Mesenchymal stem cell (in vitro differentiated cells and primary cell): ENCODE measurements around the gene TNFSF9.

Experiments
- DNase-seq: peaks from one replicate; pipeline ENCODE4 v3.0.0-alpha.2; 2013
- H2AFZ ChIP-seq: one replicate; pipeline ENCODE4 v1.6.1; 2013; ENCODE audit warnings: low read depth, mild to moderate bottlenecking, control low read depth, inconsistent platforms, low read length, moderate library complexity
- H2AK5ac ChIP-seq: 2 replicates; pipeline ENCODE4 v1.6.1; 2013; ENCODE audit warnings: low read length, moderate library complexity, mild to moderate bottlenecking, inconsistent platforms; ENCODE audit not compliant: severe bottlenecking
- H2BK120ac ChIP-seq: one replicate; pipeline ENCODE4 v1.6.1; 2013; ENCODE audit warnings: low read depth, mild to moderate bottlenecking, inconsistent platforms, low read length, moderate library complexity
- H2BK12ac ChIP-seq, 2 experiments: one replicate each; pipeline ENCODE4 v1.6.1; 2013; ENCODE audit warnings: inconsistent platforms in 2 of 2, low read length in 2 of 2, mild to moderate bottlenecking in 2 of 2, moderate library complexity in 2 of 2, control low read depth in 1 of 2
- H2BK15ac ChIP-seq: one replicate; pipeline ENCODE4 v1.6.1; 2013; ENCODE audit warnings: mild to moderate bottlenecking, low read depth, inconsistent platforms; ENCODE audit not compliant: poor library complexity, severe bottlenecking
- H2BK5ac ChIP-seq: 2 replicates; pipeline ENCODE4 v1.6.1; 2013; ENCODE audit warnings: low read depth, mild to moderate bottlenecking, low read length, control low read depth, inconsistent platforms; ENCODE audit not compliant: poor library complexity, severe bottlenecking
- H3K14ac ChIP-seq, 2 experiments: one replicate each; pipeline ENCODE4 v1.6.1; 2013; ENCODE audit warnings: inconsistent platforms in 2 of 2, low read length in 2 of 2, control low read depth in 1 of 2, mild to moderate bottlenecking in 1 of 2, moderate library complexity in 1 of 2
- H3K18ac ChIP-seq, 2 experiments: one replicate each; pipeline ENCODE4 v1.6.1; 2013; ENCODE audit warnings: inconsistent platforms in 2 of 2, low read length in 2 of 2, control low read depth in 1 of 2, low read depth in 1 of 2, mild to moderate bottlenecking in 1 of 2
- H3K23ac ChIP-seq, 2 experiments: one replicate each; pipeline ENCODE4 v1.6.1; 2013; ENCODE audit warnings: inconsistent platforms in 2 of 2, low read length in 2 of 2, mild to moderate bottlenecking in 2 of 2, moderate library complexity in 2 of 2, control low read depth in 1 of 2
- H3K27ac ChIP-seq: 2 replicates; pipeline ENCODE4 v1.5.1; 2013; ENCODE audit warnings: mild to moderate bottlenecking, moderate library complexity, low read length, control low read depth, inconsistent platforms; ENCODE audit not compliant: poor library complexity, severe bottlenecking
- H3K27me3 ChIP-seq, 2 experiments: 2 replicates each; pipeline versions ENCODE4 v1.6.1 to v1.7.0; 2013; ENCODE audit warnings: low read length in 2 of 2, mild to moderate bottlenecking in 2 of 2, moderate library complexity in 2 of 2, control low read depth in 1 of 2, inconsistent platforms in 1 of 2; ENCODE audit not compliant: control insufficient read depth in 1 of 2, insufficient read depth in 1 of 2
- H3K36me3 ChIP-seq, 2 experiments: 2 replicates each; pipeline versions ENCODE4 v1.6.1 to v1.7.0; 2013; ENCODE audit warnings: low read length in 2 of 2, control low read depth in 1 of 2, inconsistent platforms in 1 of 2, low read depth in 1 of 2, mild to moderate bottlenecking in 1 of 2; ENCODE audit not compliant: insufficient read depth in 2 of 2, control insufficient read depth in 1 of 2
- H3K4ac ChIP-seq, 2 experiments: one replicate each; pipeline ENCODE4 v1.6.1; 2013; ENCODE audit warnings: inconsistent platforms in 2 of 2, low read length in 2 of 2, mild to moderate bottlenecking in 2 of 2, moderate library complexity in 2 of 2, control low read depth in 1 of 2, low read depth in 1 of 2
- H3K4me1 ChIP-seq: 2 replicates; pipeline ENCODE4 v1.6.1; 2013; ENCODE audit warnings: low read depth, low read length, control low read depth; ENCODE audit not compliant: control insufficient read depth, insufficient read depth
- H3K4me2 ChIP-seq: 2 replicates; pipeline ENCODE4 v1.6.1; 2013; ENCODE audit warnings: low read length, mild to moderate bottlenecking, inconsistent platforms; ENCODE audit not compliant: poor library complexity, severe bottlenecking
- H3K4me3 ChIP-seq, 2 experiments: 2 replicates each; pipeline versions ENCODE4 v1.5.1 to v1.7.0; 2013; ENCODE audit warnings: low read length in 2 of 2, mild to moderate bottlenecking in 2 of 2, control low read depth in 1 of 2, low read depth in 1 of 2; ENCODE audit not compliant: insufficient read depth in 1 of 2
- H3K79me1 ChIP-seq: replicated peaks from 2 replicates; pipeline ENCODE4 v1.6.1; 2013; ENCODE audit warnings: mild to moderate bottlenecking, control low read depth, low read length, inconsistent platforms; ENCODE audit not compliant: poor library complexity, severe bottlenecking
- H3K9ac ChIP-seq: 2 replicates; pipeline ENCODE4 v1.7.0; 2013; ENCODE audit warnings: mild to moderate bottlenecking, low read length, moderate library complexity
- H3K9me3 ChIP-seq: 2 replicates; pipeline ENCODE4 v1.7.0; 2013; ENCODE audit warnings: mild to moderate bottlenecking, low read length; ENCODE audit not compliant: control insufficient read depth
- H4K8ac ChIP-seq: one replicate; pipeline ENCODE4 v1.6.1; 2013; ENCODE audit warnings: inconsistent platforms, mild to moderate bottlenecking, low read length, moderate library complexity
- H4K91ac ChIP-seq: one replicate; pipeline ENCODE4 v1.6.1; 2013; ENCODE audit warnings: mild to moderate bottlenecking, low read length, inconsistent platforms
- WGBS: methylation state at CpG from one replicate; pipeline ENCODE4 v1.1.7; 2013; ENCODE audit warnings: mixed read lengths; 5-methylcytosine and 5-hydroxymethylcytosine counted together

Gene TNFSF9

GRCh38 chr19:6509118-6509971, 21.5 kb upstream of the TNFSF9 start:
- Histone ChIP-seq H3K27ac (no peak overlapping the region), H3K79me1 (no peaks in the 10 kb centered on the region), H3K14ac (no peak overlapping the region), H2BK15ac (no peak overlapping the region), H4K8ac (no peak overlapping the region), H3K9me3 (no peaks in the 10 kb centered on the region), H3K4me1 (peaks cover 6% of the 10 kb centered on the region), H3K23ac (no peak overlapping the region), H2BK12ac (no peak overlapping the region), H3K4me3 (no peak overlapping the region), H4K91ac (no peak overlapping the region), H3K18ac (no peak overlapping the region), H2BK5ac (no peak overlapping the region), H3K36me3 (no peaks in the 10 kb centered on the region), H3K27me3 (no peaks in the 10 kb centered on the region), H2AK5ac (no peak overlapping the region), H3K4me2 (no peak overlapping the region), H3K9ac (no peak overlapping the region), H2BK120ac (no peak overlapping the region), H2AFZ (no peak overlapping the region), H3K4ac (no peak overlapping the region)
- 84% methylated on average over 17 of the region's 20 CpGs for WGBS
- DNase-seq, result no peak

- H3K9me3 ChIP-seq, result no peaks in the 10 kb centered on the region
- H3K4ac ChIP-seq, result no peak overlapping the region
- no peaks in the 10 kb centered on the region for H3K27me3 ChIP-seq
- no peak overlapping the region for H2BK15ac ChIP-seq
- H3K14ac ChIP-seq, result no peak overlapping the region
- no peak overlapping the region for H2BK5ac ChIP-seq
- H3K23ac ChIP-seq, result no peak overlapping the region
- no peak overlapping the region for H4K8ac ChIP-seq
- no peak for DNase-seq
- no peak overlapping the region for H3K9ac ChIP-seq
- no peak overlapping the region for H2BK120ac ChIP-seq
- H3K4me1 ChIP-seq, result peaks cover 9% of the 10 kb centered on the region
- no peak overlapping the region for H4K91ac ChIP-seq
- H3K36me3 ChIP-seq, result no peaks in the 10 kb centered on the region
- no peak overlapping the region for H3K27ac ChIP-seq
- H3K4me2 ChIP-seq, result no peak overlapping the region
- H2AFZ ChIP-seq, result no peak overlapping the region
- no peak overlapping the region for H2AK5ac ChIP-seq
- H2BK12ac ChIP-seq, result no peak overlapping the region
- WGBS, result 85% methylated on average over 7 of the region's 7 CpGs
- H3K79me1 ChIP-seq, result no peaks in the 10 kb centered on the region
- no peak overlapping the region for H3K18ac ChIP-seq
- no peak overlapping the region for H3K4me3 ChIP-seq
Measured at GRCh38 chr19:6510618-6511017, 20.2 kb upstream of the TNFSF9 start.

GRCh38 chr19:6514089-6514488, 16.7 kb upstream of the TNFSF9 start:
- H2BK120ac ChIP-seq, result no peak overlapping the region
- no peak overlapping the region for H2BK5ac ChIP-seq
- no peak overlapping the region for H3K14ac ChIP-seq
- no peak overlapping the region for H3K4me2 ChIP-seq
- peak overlapping the region; percentile 56 for H3K27ac ChIP-seq
- H2BK15ac ChIP-seq, result no peak overlapping the region
- DNase-seq, result no peak
- H2AK5ac ChIP-seq, result peak overlapping the region; percentile 6
- H3K9me3 ChIP-seq, result no peaks in the 10 kb centered on the region
- H3K4ac ChIP-seq, result no peak overlapping the region
- H3K18ac ChIP-seq, result no peak overlapping the region
- H4K91ac ChIP-seq, result no peak overlapping the region
- no peaks in the 10 kb centered on the region for H3K36me3 ChIP-seq
- peaks cover 2% of the 10 kb centered on the region for H3K79me1 ChIP-seq
- no peak overlapping the region for H3K23ac ChIP-seq
- no peak overlapping the region for H2AFZ ChIP-seq
- WGBS, result 82% methylated on average over 9 of the region's 9 CpGs
- H4K8ac ChIP-seq, result no peak overlapping the region
- H3K27me3 ChIP-seq, result no peaks in the 10 kb centered on the region
- H2BK12ac ChIP-seq, result no peak overlapping the region
- H3K4me3 ChIP-seq, result no peak overlapping the region
- peaks cover 21% of the 10 kb centered on the region for H3K4me1 ChIP-seq
- no peak overlapping the region for H3K9ac ChIP-seq

GRCh38 chr19:6514926-6515544, 15.8 kb upstream of the TNFSF9 start:
- no peaks in the 10 kb centered on the region for H3K9me3 ChIP-seq
- no peak for DNase-seq
- H3K79me1 ChIP-seq, result peaks cover 2% of the 10 kb centered on the region
- no peak overlapping the region for H3K4me2 ChIP-seq
- H3K27me3 ChIP-seq, result no peaks in the 10 kb centered on the region
- no peak overlapping the region for H4K8ac ChIP-seq
- H3K9ac ChIP-seq, result no peak overlapping the region
- no peaks in the 10 kb centered on the region for H3K36me3 ChIP-seq
- no peak overlapping the region for H2BK15ac ChIP-seq
- H2AFZ ChIP-seq, result no peak overlapping the region
- H3K23ac ChIP-seq, result no peak overlapping the region
- H3K18ac ChIP-seq, result no peak overlapping the region
- H2AK5ac ChIP-seq, result peak overlapping the region; percentile 88
- no peak overlapping the region for H3K4me3 ChIP-seq
- WGBS, result 85% methylated on average over 15 of the region's 15 CpGs
- H2BK5ac ChIP-seq, result no peak overlapping the region
- H2BK120ac ChIP-seq, result no peak overlapping the region
- no peak overlapping the region for H3K27ac ChIP-seq
- no peak overlapping the region for H2BK12ac ChIP-seq
- peaks cover 21% of the 10 kb centered on the region for H3K4me1 ChIP-seq
- H3K4ac ChIP-seq, result no peak overlapping the region
- no peak overlapping the region for H4K91ac ChIP-seq
- no peak overlapping the region for H3K14ac ChIP-seq
